ENCODE data around the gene VARS2.

VARS2 gene

GRCh38 chr6:30945281-30945680 is 31.2 kb downstream of the VARS2 start:
- no peak overlapping the region for H3K4me2 ChIP-seq (ENCODE audit: low read depth, low read length, poor library complexity, severe bottlenecking)
- no peaks in the 10 kb centered on the region for H3K9me2 ChIP-seq (replicated peaks; ENCODE audit: low read depth, low read length)
- H3K9me3 ChIP-seq (ENCODE audit: insufficient read depth, low read depth, low read length): no peaks in the 10 kb centered on the region
- no peaks in the 10 kb centered on the region for H3K4me1 ChIP-seq (ENCODE audit: insufficient read depth, low read length, poor library complexity, severe bottlenecking)
- H3F3A ChIP-seq (ENCODE audit: low read depth): no peaks in the 10 kb centered on the region
- no peaks in the 10 kb centered on the region for H3K27me3 ChIP-seq (ENCODE audit: insufficient read depth, low read length, poor library complexity, severe bottlenecking)
- no peak overlapping the region for H2AFZ ChIP-seq (ENCODE audit: low read length)
- TF ChIP-seq EZH2phosphoT487 (IDR thresholded peaks at IDR 0.05; ENCODE audit: borderline replicate concordance): no peak
- no peak for TF ChIP-seq CTCF (conservative IDR thresholded peaks at IDR 0.05; ENCODE audit: low read length)
- H3K36me3 ChIP-seq (ENCODE audit: insufficient read depth, low read length): no peaks in the 10 kb centered on the region
- H4K20me1 ChIP-seq (ENCODE audit: insufficient read depth, low read length, poor library complexity, severe bottlenecking): no peaks in the 10 kb centered on the region
- H3K79me2 ChIP-seq (ENCODE audit: insufficient read depth, low read length): no peaks in the 10 kb centered on the region
- H3K9ac ChIP-seq (ENCODE audit: low read depth, low read length, poor library complexity, severe bottlenecking): no peak overlapping the region
- H3K4me3 ChIP-seq (ENCODE audit: low read length, poor library complexity, severe bottlenecking): no peak overlapping the region

GRCh38 chr6:30947231-30947630 is 33.2 kb downstream of the VARS2 start:
- Histone ChIP-seq H3K79me2 (ENCODE audit: insufficient read depth, low read length) (no peaks in the 10 kb centered on the region), H4K20me1 (ENCODE audit: insufficient read depth, low read length, poor library complexity, severe bottlenecking) (no peaks in the 10 kb centered on the region), H3K9me2 (replicated peaks; ENCODE audit: low read depth, low read length) (no peaks in the 10 kb centered on the region), H3K4me3 (ENCODE audit: low read length, poor library complexity, severe bottlenecking) (no peak overlapping the region), H3K36me3 (ENCODE audit: insufficient read depth, low read length) (no peaks in the 10 kb centered on the region), H3K27me3 (ENCODE audit: insufficient read depth, low read length, poor library complexity, severe bottlenecking) (no peaks in the 10 kb centered on the region), H3K4me2 (ENCODE audit: low read depth, low read length, poor library complexity, severe bottlenecking) (no peak overlapping the region), H3F3A (ENCODE audit: low read depth) (no peaks in the 10 kb centered on the region), H2AFZ (ENCODE audit: low read length) (no peak overlapping the region), H3K9me3 (ENCODE audit: insufficient read depth, low read depth, low read length) (no peaks in the 10 kb centered on the region), H3K4me1 (ENCODE audit: insufficient read depth, low read length, poor library complexity, severe bottlenecking) (no peaks in the 10 kb centered on the region), H3K9ac (ENCODE audit: low read depth, low read length, poor library complexity, severe bottlenecking) (no peak overlapping the region)
- TF ChIP-seq CTCF (conservative IDR thresholded peaks at IDR 0.05; ENCODE audit: low read length) (no peak), EZH2phosphoT487 (IDR thresholded peaks at IDR 0.05; ENCODE audit: borderline replicate concordance) (no peak)

- Histone ChIP-seq H3K79me2 (ENCODE audit: insufficient read depth, low read length) (no peaks in the 10 kb centered on the region), H4K20me1 (ENCODE audit: insufficient read depth, low read length, poor library complexity, severe bottlenecking) (no peaks in the 10 kb centered on the region), H3K36me3 (ENCODE audit: insufficient read depth, low read length) (no peaks in the 10 kb centered on the region), H3K4me3 (ENCODE audit: low read length, poor library complexity, severe bottlenecking) (no peak overlapping the region), H3K4me2 (ENCODE audit: low read depth, low read length, poor library complexity, severe bottlenecking) (no peak overlapping the region), H3K4me1 (ENCODE audit: insufficient read depth, low read length, poor library complexity, severe bottlenecking) (no peaks in the 10 kb centered on the region), H3K9me3 (ENCODE audit: insufficient read depth, low read depth, low read length) (no peaks in the 10 kb centered on the region), H3F3A (ENCODE audit: low read depth) (no peaks in the 10 kb centered on the region), H3K9ac (ENCODE audit: low read depth, low read length, poor library complexity, severe bottlenecking) (no peak overlapping the region), H3K9me2 (replicated peaks; ENCODE audit: low read depth, low read length) (no peaks in the 10 kb centered on the region), H3K27me3 (ENCODE audit: insufficient read depth, low read length, poor library complexity, severe bottlenecking) (peaks cover 1% of the 10 kb centered on the region), H2AFZ (ENCODE audit: low read length) (no peak overlapping the region)
- TF ChIP-seq CTCF (conservative IDR thresholded peaks at IDR 0.05; ENCODE audit: low read length) (no peak), EZH2phosphoT487 (IDR thresholded peaks at IDR 0.05; ENCODE audit: borderline replicate concordance) (no peak)
These were observed 34.8 kb downstream of the VARS2 start for GRCh38 chr6:30948811-30949210.

Measured in Loucy (cell line).